IMR-90 (cell line): ENCODE measurements around the gene PISD. TPM values are rescaled to one million over a fixed set of nuclear protein-coding genes. Genes with fewer than 3 reads are reported as not detected.

ENCODE experiments used
- ATAC-seq: fragments of 200-7000 bp; cut with Tn5 transposase; 2 replicates; pipeline ENCODE4 v1.9.1; 2020; ENCODE audit warnings: low read depth, mild to moderate bottlenecking, moderate library complexity
- BruUV-seq: library from RNA; stranded (reverse); fragments of 400-500 nt; replicated peaks from 2 replicates; lab custom pipeline; 2021; lab: Mats Ljungman, UMichigan
- CTCF ChIA-PET: fragments of 300-600 bp; formaldehyde crosslinking; extraction: SDS; loops from one replicate; lab custom pipeline; 2021; ENCODE audit warnings: antibody characterized with exemption; lab: Yijun Ruan, JAX
- POLR2A ChIA-PET: fragments of 300-600 bp; sonication (Branson Sonifier 250); formaldehyde crosslinking; loops from one replicate; lab custom pipeline; 2022; ENCODE audit warnings: antibody characterized with exemption; ENCODE audit not compliant: unreplicated experiment; lab: Charles Lee
- DNase-seq: peaks from one replicate; pipeline ENCODE4 v3.0.0; 2013
- H2AFZ ChIP-seq: replicated peaks from 2 replicates; pipeline ENCODE3; 2013; ENCODE audit warnings: low read length, mild to moderate bottlenecking; ENCODE audit not compliant: poor library complexity
- H2AK5ac ChIP-seq: 2 replicates; pipeline ENCODE4 v1.6.1; 2013; ENCODE audit warnings: low read depth, low read length, inconsistent platforms
- H2AK9ac ChIP-seq: replicated peaks from 2 replicates; pipeline ENCODE3; 2013; ENCODE audit warnings: mild to moderate bottlenecking, low read depth, low read length, moderate library complexity; ENCODE audit not compliant: poor library complexity
- H2BK120ac ChIP-seq: 2 replicates; pipeline ENCODE4 v1.6.1; 2013; ENCODE audit warnings: low read depth, low read length, inconsistent platforms
- H2BK15ac ChIP-seq: 3 replicates; pipeline ENCODE4 v1.6.1; 2013; ENCODE audit warnings: low read depth, low read length, inconsistent platforms
- H2BK20ac ChIP-seq: 2 replicates; pipeline ENCODE4 v1.6.1; 2013; ENCODE audit warnings: low read depth, mild to moderate bottlenecking, inconsistent platforms, low read length, moderate library complexity
- H2BK5ac ChIP-seq: 2 replicates; pipeline ENCODE4 v1.6.1; 2013; ENCODE audit warnings: mild to moderate bottlenecking, low read depth, low read length, inconsistent platforms; ENCODE audit not compliant: poor library complexity, severe bottlenecking
- H3K14ac ChIP-seq: replicated peaks from 2 replicates; pipeline ENCODE4 v1.6.1; 2013; ENCODE audit warnings: low read depth, low read length, inconsistent platforms
- H3K18ac ChIP-seq: 2 replicates; pipeline ENCODE4 v1.6.1; 2013; ENCODE audit warnings: low read depth, low read length, control low read depth
- H3K23ac ChIP-seq: 2 replicates; pipeline ENCODE4 v1.6.1; 2013; ENCODE audit warnings: low read depth, low read length, inconsistent platforms
- H3K27ac ChIP-seq: 2 replicates; pipeline ENCODE4 v1.5.1; 2013; ENCODE audit warnings: mild to moderate bottlenecking, control low read depth, low read length; ENCODE audit not compliant: insufficient read depth
- H3K27me3 ChIP-seq: 2 replicates; pipeline ENCODE4 v1.6.1; 2013; ENCODE audit warnings: low read length; ENCODE audit not compliant: control insufficient read depth, insufficient read depth
- H3K36me3 ChIP-seq: 2 replicates; pipeline ENCODE4 v1.6.1; 2013; ENCODE audit warnings: low read length, mixed read lengths; ENCODE audit not compliant: control insufficient read depth, insufficient read depth
- H3K4ac ChIP-seq: 2 replicates; pipeline ENCODE4 v1.6.1; 2013; ENCODE audit warnings: low read depth, low read length, inconsistent platforms
- H3K4me1 ChIP-seq: 2 replicates; pipeline ENCODE4 v1.6.1; 2013; ENCODE audit warnings: low read length, mixed read lengths; ENCODE audit not compliant: control insufficient read depth, insufficient read depth
- H3K4me2 ChIP-seq: 2 replicates; pipeline ENCODE4 v1.6.1; 2013; ENCODE audit warnings: low read depth, mild to moderate bottlenecking, control low read depth, low read length, moderate library complexity
- H3K4me3 ChIP-seq: 2 replicates; pipeline ENCODE4 v1.5.1; 2013; ENCODE audit warnings: low read depth, mild to moderate bottlenecking, control low read depth, low read length, moderate library complexity; ENCODE audit not compliant: insufficient read depth
- H3K56ac ChIP-seq: 2 replicates; pipeline ENCODE4 v1.6.1; 2013; ENCODE audit warnings: low read length, inconsistent platforms; ENCODE audit not compliant: insufficient read depth; ENCODE audit errors: extremely low read depth
- H3K79me1 ChIP-seq, 2 experiments: 2 replicates each; pipeline ENCODE4 v1.6.1; 2013; ENCODE audit warnings: low read length in 2 of 2, inconsistent platforms in 1 of 2, low read depth in 1 of 2
- H3K9ac ChIP-seq: 2 replicates; pipeline ENCODE4 v1.6.1; 2013; ENCODE audit warnings: low read depth, low read length, control low read depth
- H3K9me1 ChIP-seq: 2 replicates; pipeline ENCODE4 v1.6.1; 2013; ENCODE audit warnings: low read length, inconsistent platforms; ENCODE audit not compliant: insufficient read depth
- H3K9me3 ChIP-seq: 2 replicates; pipeline ENCODE4 v1.6.1; 2013; ENCODE audit warnings: low read length; ENCODE audit not compliant: control insufficient read depth, insufficient read depth
- H4K20me1 ChIP-seq: 2 replicates; pipeline ENCODE4 v1.6.1; 2013; ENCODE audit warnings: low read length, inconsistent platforms; ENCODE audit not compliant: insufficient read depth
- H4K5ac ChIP-seq: 2 replicates; pipeline ENCODE4 v1.6.1; 2013; ENCODE audit warnings: mild to moderate bottlenecking, low read depth, low read length, control low read depth
- H4K8ac ChIP-seq, 2 experiments: 2 replicates each; pipeline ENCODE4 v1.6.1; 2013; ENCODE audit warnings: low read depth in 2 of 2, low read length in 2 of 2, control low read depth in 1 of 2, inconsistent platforms in 1 of 2
- H4K91ac ChIP-seq: 2 replicates; pipeline ENCODE4 v1.6.1; 2013; ENCODE audit warnings: low read depth, low read length, inconsistent platforms; ENCODE audit not compliant: insufficient read depth
- BHLHE40 ChIP-seq: fragments of 150-350 bp; IDR thresholded peaks from 2 replicates; pipeline ENCODE4 v1.6.1; 2016; ENCODE audit warnings: mild to moderate bottlenecking, low read depth, low read length
- FOS ChIP-seq: fragments of 150-350 bp; IDR thresholded peaks from 2 replicates; pipeline ENCODE4 v1.6.1; 2016; ENCODE audit warnings: low read depth, low read length
- MAFK ChIP-seq: IDR thresholded peaks from 2 replicates; pipeline ENCODE4 v1.6.1; 2012; ENCODE audit warnings: low read depth, low read length, improper control_type of control experiment
- NFE2L2 ChIP-seq: fragments of 150-350 bp; IDR thresholded peaks from 2 replicates; pipeline ENCODE4 v1.6.1; 2016; ENCODE audit warnings: low read depth, mild to moderate bottlenecking, low read length
- POLR2A ChIP-seq: IDR thresholded peaks from 2 replicates; pipeline ENCODE4 v1.6.1; 2012; ENCODE audit warnings: mild to moderate bottlenecking, low read depth, low read length
- WGBS, 2 experiments: methylation state at CpG; one replicate each; pipeline versions ENCODE4 v1.1.5 to v1.1.7; 2013; ENCODE audit warnings: missing lambda C conversion rate in 2 of 2; ENCODE audit not compliant: insufficient read length in 1 of 2; ENCODE audit errors: extremely low coverage in 2 of 2; 5-methylcytosine and 5-hydroxymethylcytosine counted together
- dilution Hi-C: fragments of 300-500 bp; cut with HindIII; formaldehyde crosslinking; loops from one replicate; pipeline ENCODE4 v1.14.3; 2018; ENCODE audit warnings: low sequenced_read_pairs; ENCODE audit not compliant: unreplicated experiment
- in situ Hi-C: fragments of 300-500 bp; cut with MboI; formaldehyde crosslinking; loops from 3 replicates; pipeline ENCODE4 v1.14.3; 2019; ENCODE audit warnings: low sequenced_read_pairs, inconsistent platforms, mixed read lengths
- intact Hi-C: fragments of 100-400 bp; cut with micrococcal nuclease; formaldehyde crosslinking; loops from 2 replicates; pipeline ENCODE4 v1.10.0; 2022
- polyA plus RNA-seq, 3 experiments: library from polyadenylated mRNA; depleted of rRNA; stranded (reverse); fragments of >200 nt; gene quantifications; 2 replicates each; pipeline ENCODE4 v1.2.3, GENCODE V29; 2012; ENCODE audit warnings: low replicate concordance in 1 of 3
- total RNA-seq: library from RNA; depleted of rRNA; stranded (reverse); fragments of >200 nt; gene quantifications from 2 replicates; pipeline ENCODE4 v1.2.3, GENCODE V29; 2012
- TF ChIP-seq, protein P1 (sequence below): fragments of 150-350 bp; IDR thresholded peaks from 2 replicates; pipeline ENCODE4 v1.6.1; 2017; ENCODE audit warnings: mild to moderate bottlenecking, antibody characterized with exemption, low read length, low read depth

PISD gene
- total and polyA plus RNA-seq, 2 of the 4 experiments (the other 2 are of a cell fraction), result 34.1 to 48.8 TPM

DNA sequence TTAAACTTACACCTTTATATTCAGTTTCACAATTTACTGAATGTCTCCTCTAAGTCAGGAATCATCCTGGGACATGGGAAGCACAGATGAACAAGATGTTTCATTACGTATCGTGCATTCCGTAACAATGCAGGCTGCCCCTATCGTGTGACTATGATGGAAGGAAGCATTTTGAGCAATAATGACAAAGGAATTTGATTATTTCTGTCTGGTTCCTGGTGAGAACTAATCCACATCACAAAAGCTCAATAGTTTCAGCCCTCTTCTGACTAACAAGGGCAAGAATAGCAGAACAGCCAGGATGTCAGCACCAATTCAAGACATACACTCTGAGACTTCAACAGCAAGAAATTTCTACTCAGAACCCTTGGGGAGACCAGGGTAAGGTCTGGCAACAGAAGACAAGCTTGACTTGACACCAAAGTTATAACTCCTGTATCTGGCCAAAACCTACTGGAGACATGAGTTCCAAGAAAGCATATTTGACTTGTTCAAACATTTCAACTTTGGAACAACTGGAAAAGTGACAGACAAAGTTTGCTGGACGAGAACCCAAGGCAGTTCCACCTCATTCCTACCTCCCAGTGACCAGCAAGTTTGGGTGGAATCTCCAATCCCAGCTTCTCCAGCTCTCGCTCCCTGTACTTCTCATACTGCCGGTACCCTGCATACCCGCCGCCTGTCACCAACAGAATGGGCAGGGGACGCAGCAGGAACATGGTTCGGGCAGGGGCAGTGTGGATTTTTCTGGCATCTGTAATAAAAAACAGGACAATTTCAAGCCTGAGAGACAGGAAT lies 14.3 kb downstream of the PISD start (continued):
- TF ChIP-seq, protein P1, sequence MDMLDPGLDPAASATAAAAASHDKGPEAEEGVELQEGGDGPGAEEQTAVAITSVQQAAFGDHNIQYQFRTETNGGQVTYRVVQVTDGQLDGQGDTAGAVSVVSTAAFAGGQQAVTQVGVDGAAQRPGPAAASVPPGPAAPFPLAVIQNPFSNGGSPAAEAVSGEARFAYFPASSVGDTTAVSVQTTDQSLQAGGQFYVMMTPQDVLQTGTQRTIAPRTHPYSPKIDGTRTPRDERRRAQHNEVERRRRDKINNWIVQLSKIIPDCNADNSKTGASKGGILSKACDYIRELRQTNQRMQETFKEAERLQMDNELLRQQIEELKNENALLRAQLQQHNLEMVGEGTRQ, result no peak
- TF ChIP-seq FOS (0 out of 2 replicates have a peak, but pooled peaks have one; percentile 28), MAFK (no peak)

DNA sequence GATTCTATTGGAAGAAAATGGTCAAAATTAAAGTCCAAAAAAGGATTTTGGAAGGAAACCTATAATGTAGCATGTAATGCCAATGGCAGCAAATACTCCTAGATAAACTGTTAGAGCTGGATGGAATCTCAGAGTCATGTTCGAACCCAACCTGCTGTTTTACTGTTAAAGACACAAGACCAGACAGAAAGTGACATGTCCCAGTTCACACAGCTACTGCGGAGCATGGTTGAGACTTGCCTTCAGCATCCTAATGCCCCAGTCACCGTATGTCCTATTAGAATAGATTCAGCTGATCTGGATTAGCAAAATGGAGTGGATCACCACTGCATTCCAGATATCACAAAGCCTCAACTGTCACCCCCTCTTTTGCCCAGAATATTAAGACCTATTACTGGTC lies 14.9 kb downstream of the PISD start:
- DNase-seq, result no peak
- H3K4ac ChIP-seq, result peak overlapping the region; percentile 94
- dilution Hi-C loops (no loop called here), intact Hi-C loops (no loop called here), in situ Hi-C loops (no loop called here)
- POLR2A ChIA-PET, result interaction anchor here (0.5 to 0.7 kb wide), 2 partner anchors 16 to 827 kb away, joined by 3 read pairs; no protein-coding TSS in a partner anchor
- peak overlapping the region; percentile 95 for H2AK5ac ChIP-seq
- H3K18ac ChIP-seq, result peak overlapping the region; percentile 94
- peak overlapping the region; percentile 77 for H3K23ac ChIP-seq
- H4K5ac ChIP-seq, result peak overlapping the region; percentile 85
- TF ChIP-seq NFE2L2 (no peak), BHLHE40 (no peak), POLR2A (no peak), FOS (no peak)
- H3K79me1 ChIP-seq, result peaks cover 23 to 64% of the 10 kb centered on the region in 2 experiments
- peak overlapping the region; percentile 11; the same call in 1 of the 2 replicates for H3K4me2 ChIP-seq
- H2BK120ac ChIP-seq, result peak overlapping the region; percentile 93
- no CpG with 5 or more reads among the region's 3 CpGs for WGBS, 2 experiments
- no peak overlapping the region for H3K9ac ChIP-seq
- H2BK15ac ChIP-seq, result peak overlapping the region; percentile 84
- H4K91ac ChIP-seq, result peak overlapping the region; percentile 89
- H2AK9ac ChIP-seq, result no peak overlapping the region
- peak overlapping the region; percentile 65 for H3K14ac ChIP-seq
- no peaks in the 10 kb centered on the region for H3K9me3 ChIP-seq
- peak overlapping the region; percentile 64 for H3K56ac ChIP-seq
- no peaks in the 10 kb centered on the region for H3K27me3 ChIP-seq
- H3K4me1 ChIP-seq, result peaks cover 26% of the 10 kb centered on the region
- ATAC-seq, result no peak; the same call in 1 of the 2 replicates
- peaks cover 13% of the 10 kb centered on the region for H3K36me3 ChIP-seq
- peak overlapping the region; percentile 77 for H3K27ac ChIP-seq
- CTCF ChIA-PET, result interaction anchor here (0.6 to 1.4 kb wide), 2 partner anchors 10 to 189 kb away, joined by 4 read pairs; no protein-coding TSS in a partner anchor
- no TSS peak for BruUV-seq
- no peak overlapping the region for H3K4me3 ChIP-seq
- H2AFZ ChIP-seq, result no peak overlapping the region
- H4K20me1 ChIP-seq, result peaks cover 10% of the 10 kb centered on the region; the same call in 1 of the 2 replicates
- peak overlapping the region; percentile 98 for H2BK5ac ChIP-seq
- H2BK20ac ChIP-seq, result peak overlapping the region; percentile 93
- peaks cover 21% of the 10 kb centered on the region for H3K9me1 ChIP-seq
- peak overlapping the region; percentile 33 to 84 for H4K8ac ChIP-seq
